Measurements from ENCODE around the gene CNIH2.

CNIH2 gene

DNA sequence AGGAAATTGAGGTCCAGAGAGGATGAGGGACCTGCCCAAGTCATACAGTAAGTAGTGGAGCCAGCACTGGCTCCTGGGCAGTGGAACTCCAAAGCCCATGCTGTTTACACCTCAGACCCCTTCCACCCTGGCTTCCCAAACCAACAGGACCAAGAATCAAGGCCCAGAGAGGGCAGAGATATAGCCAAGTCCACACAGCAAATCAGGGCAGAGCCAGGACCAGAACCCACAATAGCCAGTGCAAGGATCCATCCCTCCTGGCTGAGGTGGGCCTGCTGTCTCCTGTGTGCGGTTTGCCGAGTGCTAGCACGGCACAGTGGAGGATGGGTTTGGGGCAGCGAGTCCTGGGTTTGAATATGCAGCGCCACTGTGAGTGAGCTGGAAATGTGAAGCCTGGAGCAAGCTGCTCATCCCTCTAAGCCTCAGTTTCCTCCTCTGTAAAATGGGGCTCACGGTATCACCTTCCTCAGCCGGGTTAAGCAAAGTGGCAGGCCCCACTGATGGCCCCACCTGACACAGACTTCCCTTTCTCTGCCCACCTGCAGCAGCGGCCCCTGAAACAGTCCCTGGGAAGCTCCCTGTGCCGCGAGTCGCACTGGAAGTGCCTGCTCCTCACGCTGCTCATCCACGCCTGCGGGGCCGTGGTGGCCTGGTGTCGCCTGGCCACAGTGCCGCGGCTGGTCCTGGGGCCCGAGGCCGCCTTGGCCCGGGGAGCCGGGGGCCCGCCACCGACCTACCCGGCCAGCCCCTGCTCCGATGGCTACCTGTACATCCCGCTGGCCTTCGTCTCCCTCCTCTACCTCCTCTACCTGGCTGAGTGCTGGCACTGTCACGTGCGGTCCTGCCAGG is 16.0 kb downstream of the CNIH2 start:
- TF ChIP-seq, protein P1, sequence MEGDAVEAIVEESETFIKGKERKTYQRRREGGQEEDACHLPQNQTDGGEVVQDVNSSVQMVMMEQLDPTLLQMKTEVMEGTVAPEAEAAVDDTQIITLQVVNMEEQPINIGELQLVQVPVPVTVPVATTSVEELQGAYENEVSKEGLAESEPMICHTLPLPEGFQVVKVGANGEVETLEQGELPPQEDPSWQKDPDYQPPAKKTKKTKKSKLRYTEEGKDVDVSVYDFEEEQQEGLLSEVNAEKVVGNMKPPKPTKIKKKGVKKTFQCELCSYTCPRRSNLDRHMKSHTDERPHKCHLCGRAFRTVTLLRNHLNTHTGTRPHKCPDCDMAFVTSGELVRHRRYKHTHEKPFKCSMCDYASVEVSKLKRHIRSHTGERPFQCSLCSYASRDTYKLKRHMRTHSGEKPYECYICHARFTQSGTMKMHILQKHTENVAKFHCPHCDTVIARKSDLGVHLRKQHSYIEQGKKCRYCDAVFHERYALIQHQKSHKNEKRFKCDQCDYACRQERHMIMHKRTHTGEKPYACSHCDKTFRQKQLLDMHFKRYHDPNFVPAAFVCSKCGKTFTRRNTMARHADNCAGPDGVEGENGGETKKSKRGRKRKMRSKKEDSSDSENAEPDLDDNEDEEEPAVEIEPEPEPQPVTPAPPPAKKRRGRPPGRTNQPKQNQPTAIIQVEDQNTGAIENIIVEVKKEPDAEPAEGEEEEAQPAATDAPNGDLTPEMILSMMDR (IDR thresholded peaks at IDR 0.05; ENCODE audit: control extremely low read depth, extremely low read depth, low read depth, missing control alignments) = no peak
- ChIA-PET POLR2A (no interaction called here), CTCF (interaction anchor here (1.5 kb wide), 1 partner anchor 11 kb away, joined by 5 read pairs; no protein-coding TSS in a partner anchor)
- no peak for DNase-seq (ENCODE audit: extremely low spot score)

DNA sequence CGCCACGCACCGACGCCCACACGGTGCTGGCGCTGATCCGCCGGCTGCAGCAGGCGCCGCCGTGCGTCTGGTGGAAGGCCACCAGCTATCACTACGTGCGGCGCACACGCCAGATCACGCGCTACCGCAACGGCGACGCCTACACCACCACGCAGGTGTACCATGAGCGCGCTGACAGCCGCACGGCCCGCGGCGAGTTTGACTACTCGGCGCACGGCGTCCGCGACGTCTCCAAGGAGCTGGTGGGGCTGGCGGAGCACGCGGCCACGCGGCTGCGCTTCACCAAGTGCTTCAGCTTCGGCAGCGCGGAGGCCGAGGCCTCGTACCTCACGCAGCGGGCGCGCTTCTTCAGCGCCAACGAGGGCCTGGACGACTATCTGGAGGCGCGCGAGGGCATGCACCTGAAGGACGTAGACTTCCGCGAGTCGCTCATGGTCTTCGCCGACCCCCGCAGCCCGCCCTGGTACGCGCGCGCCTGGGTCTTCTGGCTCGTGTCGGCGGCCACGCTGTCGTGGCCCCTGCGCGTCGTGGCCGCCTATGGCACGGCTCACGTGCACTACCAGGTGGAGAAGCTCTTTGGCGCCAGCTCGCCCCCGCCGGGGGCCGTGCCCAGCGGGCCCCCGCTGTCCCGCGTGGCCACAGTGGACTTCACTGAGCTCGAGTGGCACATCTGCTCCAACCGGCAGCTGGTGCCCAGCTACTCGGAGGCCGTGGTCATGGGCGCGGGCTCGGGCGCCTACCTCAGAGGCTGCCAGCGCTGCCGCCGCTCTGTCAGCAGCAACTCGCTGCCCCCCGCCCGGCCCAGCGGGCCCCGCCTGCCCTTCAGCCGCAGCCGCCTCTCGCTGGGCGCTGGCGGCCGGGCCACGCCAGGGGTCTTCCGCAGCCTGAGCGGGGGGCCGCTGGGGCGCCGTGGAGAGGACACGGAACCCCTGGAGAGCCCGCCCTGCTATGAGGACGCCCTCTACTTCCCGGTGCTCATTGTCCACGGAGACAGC is 16.9 kb downstream of the CNIH2 start:
- ChIA-PET POLR2A (interaction anchor here (0.6 kb wide), 1 partner anchor 142 kb away, joined by 4 read pairs; no protein-coding TSS in a partner anchor), CTCF (interaction anchor here (1.5 to 8.7 kb wide), 3 partner anchors 12 to 91 kb away, joined by 5 to 81 read pairs (median 5); no protein-coding TSS in a partner anchor)
- TF ChIP-seq, protein P1 (IDR thresholded peaks at IDR 0.05; ENCODE audit: control extremely low read depth, extremely low read depth, low read depth, missing control alignments) = no peak
- DNase-seq (ENCODE audit: extremely low spot score) = no peak

DNA sequence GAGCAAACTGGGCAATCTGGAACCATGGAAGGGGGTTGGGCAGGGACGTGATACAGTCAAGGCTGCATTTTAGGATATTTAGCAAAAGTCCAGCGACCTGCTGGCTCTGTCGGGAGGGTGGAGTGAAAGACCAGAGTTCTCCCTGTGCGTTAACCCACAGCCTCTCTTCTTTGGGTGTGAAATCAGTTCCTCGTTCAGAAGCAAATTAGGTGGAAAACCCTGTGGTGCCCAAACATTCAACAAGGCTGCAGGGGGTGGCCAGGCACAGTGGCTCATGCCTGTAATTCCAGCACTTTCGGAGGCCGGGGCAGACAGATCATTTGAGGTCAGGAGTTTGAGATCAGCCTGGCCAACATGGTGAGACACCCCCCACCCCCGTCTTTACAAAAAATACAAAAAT is 19.6 kb downstream of the CNIH2 start:
- ChIA-PET POLR2A (no interaction called here), CTCF (interaction anchor here (0.9 to 8.7 kb wide), 6 partner anchors 14 to 89 kb away, joined by 3 to 81 read pairs (median 4); no protein-coding TSS in a partner anchor)
- DNase-seq (ENCODE audit: extremely low spot score) = no peak
- TF ChIP-seq, protein P1 (IDR thresholded peaks at IDR 0.05; ENCODE audit: control extremely low read depth, extremely low read depth, low read depth, missing control alignments) = no peak

GRCh38 chr11:66299186-66299585 is 21.2 kb downstream of the CNIH2 start:
- CTCF ChIA-PET = interaction anchor here (0.7 to 8.7 kb wide), 3 partner anchors 12 to 40 kb away, joined by 3 to 81 read pairs (median 6); no protein-coding TSS in a partner anchor
- POLR2A ChIA-PET = no interaction called here
- DNase-seq (ENCODE audit: extremely low spot score) = no peak
- TF ChIP-seq, protein P1 (IDR thresholded peaks at IDR 0.05; ENCODE audit: control extremely low read depth, extremely low read depth, low read depth, missing control alignments) = no peak

DNA sequence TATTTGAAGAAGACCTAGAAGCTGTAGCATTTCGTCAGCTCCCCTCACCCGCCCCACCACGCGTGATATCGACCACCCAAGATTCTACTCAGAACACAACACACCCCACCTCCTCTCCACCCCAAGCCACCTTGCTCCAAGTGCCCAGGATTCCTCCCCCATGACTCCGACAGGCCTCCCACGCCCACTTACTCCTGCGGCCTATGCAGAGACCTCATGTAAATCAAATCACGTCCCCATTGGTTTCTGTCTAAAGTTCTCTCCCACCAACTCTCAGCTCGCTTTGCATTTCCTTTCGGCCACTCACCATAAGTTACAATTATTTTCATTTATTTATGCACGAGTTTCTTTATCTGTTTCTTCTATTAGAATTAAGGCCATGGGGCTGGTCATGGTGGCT is 24.7 kb downstream of the CNIH2 start:
- ChIA-PET POLR2A (no interaction called here), CTCF (interaction anchor here (1.3 to 8.7 kb wide), 3 partner anchors 9 to 20 kb away, joined by 3 to 81 read pairs (median 5); no protein-coding TSS in a partner anchor)
- TF ChIP-seq, protein P1 (IDR thresholded peaks at IDR 0.05; ENCODE audit: control extremely low read depth, extremely low read depth, low read depth, missing control alignments) = no peak
- no peak for DNase-seq (ENCODE audit: extremely low spot score)

GRCh38 chr11:66309475-66309874 is 31.5 kb downstream of the CNIH2 start:
- CTCF ChIA-PET = interaction anchor here (1.0 to 5.9 kb wide), 7 partner anchors 11 to 80 kb away, joined by 3 to 126 read pairs (median 43); partner anchors contain the start of genes RIN1 and SLC29A2
- TF ChIP-seq, protein P1 (IDR thresholded peaks at IDR 0.05; ENCODE audit: control extremely low read depth, extremely low read depth, low read depth, missing control alignments) = no peak
- no peak for DNase-seq (ENCODE audit: extremely low spot score)
- POLR2A ChIA-PET = no interaction called here

Data from GM10248 (cell line).